GM20431 (cell line): ENCODE data around the gene MICAL1.
"Not testable (repeated sequence)": the region's sequence is repeated elsewhere in the genome, so short reads cannot be mapped to it uniquely, and the experiment has no call there.

Source experiments
- in situ Hi-C: fragments of 300-500 bp; cut with MseI, MboI; formaldehyde crosslinking; loops from one replicate; pipeline ENCODE4 v1.15.0; 2020; ENCODE audit warnings: low sequenced_read_pairs; ENCODE audit not compliant: unreplicated experiment

MICAL1 gene

DNA sequence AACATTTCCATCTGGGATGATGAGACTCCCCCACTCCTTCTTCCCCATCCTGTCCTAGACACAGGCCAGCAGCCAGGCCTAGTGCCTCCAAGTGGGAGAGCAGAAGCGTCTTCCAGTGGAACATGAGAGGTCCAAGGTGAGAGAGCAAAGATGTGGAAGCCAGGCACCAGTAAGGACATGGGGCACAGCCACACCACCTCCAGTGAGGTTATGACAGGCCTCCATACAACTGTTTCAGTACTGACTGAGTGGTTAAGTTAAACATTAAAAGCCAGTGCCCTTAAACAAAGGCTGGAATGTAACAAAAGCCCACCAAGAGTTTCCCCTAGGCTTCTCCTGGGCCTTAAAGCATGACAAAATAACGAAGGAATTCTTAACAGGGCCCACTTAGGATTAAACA, 22.2 kb upstream of the MICAL1 start:
- in situ Hi-C loops, result no loop called here

GRCh38 chr6:109477184-109477583, 21.6 kb upstream of the MICAL1 start:
- in situ Hi-C loops, result no loop called here

GRCh38 chr6:109475625-109476024, 20.1 kb upstream of the MICAL1 start:
- in situ Hi-C loops, result no loop called here

- in situ Hi-C loops, result no loop called here
These were observed 19.4 kb upstream of the MICAL1 start for GRCh38 chr6:109474995-109475394.

DNA sequence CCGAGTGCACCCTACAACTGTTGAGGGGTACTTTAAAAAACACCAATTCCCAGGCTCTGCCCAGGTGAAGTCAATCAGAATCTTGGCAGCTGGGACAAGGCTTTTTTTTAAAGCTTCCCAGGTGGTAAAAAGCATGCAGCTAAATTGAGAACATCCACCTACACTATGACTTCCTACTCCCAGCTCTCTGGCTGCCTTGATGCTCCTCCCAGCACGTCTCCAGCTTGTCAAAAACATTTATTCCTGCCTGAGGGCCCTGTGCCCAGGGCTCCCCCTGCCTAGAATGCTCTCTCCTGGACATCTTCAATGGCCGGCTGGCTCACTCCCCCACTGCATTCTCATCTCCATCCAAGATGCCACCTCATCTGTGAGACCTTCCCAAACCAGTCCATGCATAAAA, 17.5 kb upstream of the MICAL1 start:
- in situ Hi-C loops, result no loop called here

- in situ Hi-C loops, result no loop called here
These were observed 16.8 kb upstream of the MICAL1 start for GRCh38 chr6:109472132-109472995.

- in situ Hi-C loops, result no loop called here
These were observed 15.7 kb upstream of the MICAL1 start for GRCh38 chr6:109471105-109471810.

GRCh38 chr6:109469591-109470189, 14.1 kb upstream of the MICAL1 start:
- in situ Hi-C loops, result no loop called here

- in situ Hi-C loops, result no loop called here
These were observed 12.1 kb upstream of the MICAL1 start for GRCh38 chr6:109467696-109468095.

GRCh38 chr6:109466212-109466923, 10.8 kb upstream of the MICAL1 start:
- in situ Hi-C loops, result no loop called here

DNA sequence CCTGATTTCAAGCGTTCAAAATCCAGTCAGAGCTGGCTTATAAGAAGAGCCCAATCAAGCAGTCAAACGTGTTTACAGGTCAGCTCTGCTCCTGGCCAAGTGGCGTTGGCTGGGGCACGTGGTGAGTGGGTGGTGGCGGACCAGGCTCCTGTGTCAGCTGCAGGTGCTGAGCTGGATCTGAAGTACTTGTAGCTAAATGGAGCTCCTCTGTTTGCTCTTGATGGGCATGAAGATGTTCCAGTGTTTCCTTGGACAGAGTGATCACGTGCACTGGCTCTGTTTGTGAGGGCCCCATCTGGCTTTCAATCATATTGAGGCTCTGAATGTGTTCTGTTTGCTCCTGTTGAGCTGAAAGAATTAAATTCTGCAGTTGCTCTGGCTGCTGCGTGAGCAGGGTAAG, 10.2 kb upstream of the MICAL1 start:
- in situ Hi-C loops, result no loop called here

GRCh38 chr6:109461733-109462526, 6.4 kb upstream of the MICAL1 start:
- in situ Hi-C loops, result no loop called here

- in situ Hi-C loops, result not testable (repeated sequence)
These were observed 5.6 kb upstream of the MICAL1 start for GRCh38 chr6:109461205-109461604.

- in situ Hi-C loops, result no loop called here
These were observed 4.7 kb upstream of the MICAL1 start for GRCh38 chr6:109460161-109460829.

GRCh38 chr6:109458774-109459531, 3.4 kb upstream of the MICAL1 start:
- in situ Hi-C loops, result no loop called here

GRCh38 chr6:109457562-109457996, 2.0 kb upstream of the MICAL1 start:
- in situ Hi-C loops, result no loop called here

DNA sequence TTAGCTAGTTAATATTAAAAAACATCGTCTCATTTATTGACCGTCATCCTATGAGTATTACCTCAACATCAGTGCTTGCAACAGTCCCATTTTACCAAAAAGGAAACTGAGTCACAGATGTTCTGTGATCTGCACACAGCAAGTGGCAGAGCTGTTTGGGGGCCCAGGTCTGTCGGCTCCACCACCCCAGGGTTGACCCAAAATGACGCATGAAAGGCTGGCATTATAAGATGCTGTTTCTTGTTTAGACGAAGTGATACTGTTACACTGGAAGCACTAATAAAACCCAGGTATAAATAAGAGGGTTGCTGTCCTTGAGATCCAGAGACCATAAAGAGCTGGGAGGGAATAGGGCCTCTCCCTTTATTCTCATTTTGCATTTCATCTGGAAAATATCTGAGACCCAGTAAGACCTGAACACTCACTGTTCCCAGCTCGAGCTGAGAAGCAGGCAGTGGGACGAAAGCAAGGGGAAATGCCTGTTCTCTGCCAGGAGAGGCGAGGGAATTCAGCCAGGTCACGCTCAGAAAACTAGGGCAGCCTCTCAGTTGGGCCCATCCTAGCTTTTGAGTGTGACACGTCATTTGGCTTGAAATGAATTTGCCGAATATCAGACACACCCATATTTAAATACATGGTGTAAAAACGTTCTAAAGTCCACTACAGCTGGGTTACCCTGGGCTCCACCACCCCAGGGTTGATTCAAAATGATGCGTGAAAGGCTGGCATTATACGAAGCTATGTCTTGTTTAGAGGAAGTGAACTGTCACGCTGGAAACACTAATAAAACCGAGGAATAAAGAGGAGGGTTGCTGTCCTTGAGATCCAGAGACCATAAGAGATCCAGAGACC, 1.4 kb upstream of the MICAL1 start:
- in situ Hi-C loops, result no loop called here
